HL-60 (cell line): ENCODE data around the gene MACROD1.

Experiments used
- CTCF ChIP-seq: IDR thresholded peaks from one replicate; pipeline ENCODE4 v1.5.1; 2011; ENCODE audit warnings: low read length, control low read depth, inconsistent platforms; ENCODE audit not compliant: insufficient read depth
- REST ChIP-seq: IDR thresholded peaks from 2 replicates; pipeline ENCODE4 v1.6.1; 2012; ENCODE audit warnings: low read depth; ENCODE audit not compliant: insufficient replicate concordance

- TF ChIP-seq CTCF, result no peak
- TF ChIP-seq REST, result peak; percentile 69
Observed at GRCh38 chr11:63986156-63986931, 179.6 kb downstream of the MACROD1 start, which contains the start of gene OTUB1.
